ENCODE data around the gene PRKAG2.

GRCh38 chr7:151706277-151707104 lies 170.4 kb downstream of the PRKAG2 start:
- no peak for TF ChIP-seq MYPOP (CRISPR knock-in tag; IDR thresholded peaks at IDR 0.05)
- TF ChIP-seq ZNF556 (CRISPR knock-in tag; IDR thresholded peaks at IDR 0.05; ENCODE audit: borderline replicate concordance), result no peak
- no peak for TF ChIP-seq FLYWCH1 (CRISPR knock-in tag; IDR thresholded peaks at IDR 0.05)
- TF ChIP-seq POLR2A (IDR thresholded peaks at IDR 0.05; ENCODE audit: insufficient read depth in 1 of 2, low read depth in 2 of 2, low read length in 2 of 2), result no peak
- TF ChIP-seq, protein P1, sequence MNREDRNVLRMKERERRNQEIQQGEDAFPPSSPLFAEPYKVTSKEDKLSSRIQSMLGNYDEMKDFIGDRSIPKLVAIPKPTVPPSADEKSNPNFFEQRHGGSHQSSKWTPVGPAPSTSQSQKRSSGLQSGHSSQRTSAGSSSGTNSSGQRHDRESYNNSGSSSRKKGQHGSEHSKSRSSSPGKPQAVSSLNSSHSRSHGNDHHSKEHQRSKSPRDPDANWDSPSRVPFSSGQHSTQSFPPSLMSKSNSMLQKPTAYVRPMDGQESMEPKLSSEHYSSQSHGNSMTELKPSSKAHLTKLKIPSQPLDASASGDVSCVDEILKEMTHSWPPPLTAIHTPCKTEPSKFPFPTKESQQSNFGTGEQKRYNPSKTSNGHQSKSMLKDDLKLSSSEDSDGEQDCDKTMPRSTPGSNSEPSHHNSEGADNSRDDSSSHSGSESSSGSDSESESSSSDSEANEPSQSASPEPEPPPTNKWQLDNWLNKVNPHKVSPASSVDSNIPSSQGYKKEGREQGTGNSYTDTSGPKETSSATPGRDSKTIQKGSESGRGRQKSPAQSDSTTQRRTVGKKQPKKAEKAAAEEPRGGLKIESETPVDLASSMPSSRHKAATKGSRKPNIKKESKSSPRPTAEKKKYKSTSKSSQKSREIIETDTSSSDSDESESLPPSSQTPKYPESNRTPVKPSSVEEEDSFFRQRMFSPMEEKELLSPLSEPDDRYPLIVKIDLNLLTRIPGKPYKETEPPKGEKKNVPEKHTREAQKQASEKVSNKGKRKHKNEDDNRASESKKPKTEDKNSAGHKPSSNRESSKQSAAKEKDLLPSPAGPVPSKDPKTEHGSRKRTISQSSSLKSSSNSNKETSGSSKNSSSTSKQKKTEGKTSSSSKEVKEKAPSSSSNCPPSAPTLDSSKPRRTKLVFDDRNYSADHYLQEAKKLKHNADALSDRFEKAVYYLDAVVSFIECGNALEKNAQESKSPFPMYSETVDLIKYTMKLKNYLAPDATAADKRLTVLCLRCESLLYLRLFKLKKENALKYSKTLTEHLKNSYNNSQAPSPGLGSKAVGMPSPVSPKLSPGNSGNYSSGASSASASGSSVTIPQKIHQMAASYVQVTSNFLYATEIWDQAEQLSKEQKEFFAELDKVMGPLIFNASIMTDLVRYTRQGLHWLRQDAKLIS (CRISPR knock-in tag; IDR thresholded peaks at IDR 0.05), result no peak
- TF ChIP-seq SNRNP70 (IDR thresholded peaks at IDR 0.05; ENCODE audit: low read depth, low read length), result no peak
- no peak for TF ChIP-seq ZBTB34 (CRISPR knock-in tag; IDR thresholded peaks at IDR 0.05)
- no peak for TF ChIP-seq ZNF563 (CRISPR knock-in tag; IDR thresholded peaks at IDR 0.05)
- TF ChIP-seq THRA (CRISPR knock-in tag; IDR thresholded peaks at IDR 0.05; ENCODE audit: borderline replicate concordance), result no peak
- TF ChIP-seq RBFOX2 (IDR thresholded peaks at IDR 0.05; ENCODE audit: low read depth, low read length), result no peak
- no peak for TF ChIP-seq SMAD9 (CRISPR knock-in tag; IDR thresholded peaks at IDR 0.05)
